DMS114 treated with DMSO at 0.1 percent for 48 hours (cell line): ENCODE data around the gene PSMD6.

Source experiments
- DNase-seq: peaks from one replicate; lab custom pipeline; 2025; ENCODE audit not compliant: unreplicated experiment; lab: John Stamatoyannopoulos, UW

Gene PSMD6

DNA sequence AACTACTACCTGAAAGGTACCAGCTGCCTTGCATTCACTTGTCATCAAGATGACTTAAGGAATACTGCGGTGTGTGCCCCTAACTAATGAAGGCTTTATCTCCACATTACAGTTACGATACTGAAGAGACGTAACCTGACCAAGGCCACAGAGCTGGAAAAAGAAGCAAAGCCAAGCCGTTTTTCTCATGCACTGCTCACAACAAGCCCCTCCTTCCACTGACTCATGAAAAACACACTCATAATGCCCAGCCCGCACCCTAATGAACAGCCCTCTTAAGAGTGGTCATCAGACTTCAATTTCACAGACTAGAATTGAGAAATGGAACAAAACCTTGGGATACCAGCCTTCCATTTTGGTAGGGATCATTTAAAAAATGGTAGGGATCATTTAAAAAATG lies 11.6 kb downstream of the PSMD6 start:
- DNase-seq: no peak

DNA sequence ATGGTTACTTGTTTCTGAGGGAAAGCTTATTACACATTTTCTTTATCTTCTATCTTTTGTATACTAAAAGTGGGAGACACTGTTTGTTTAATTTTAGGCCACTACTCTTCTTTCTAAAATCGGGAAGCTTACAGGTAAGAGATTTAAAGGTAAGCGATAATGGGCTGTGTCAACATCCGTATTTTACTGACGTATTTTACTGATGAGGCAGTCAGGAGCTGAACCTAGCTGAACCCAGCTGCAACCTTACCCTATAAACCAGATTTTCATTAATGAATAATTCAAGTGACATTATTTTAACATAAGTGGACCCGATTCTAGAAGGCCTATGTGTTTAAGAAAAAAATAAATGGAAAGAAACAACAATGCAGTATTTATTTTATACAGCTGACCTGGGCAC lies 13.1 kb downstream of the PSMD6 start:
- no peak for DNase-seq

- no peak for DNase-seq
Measured at GRCh38 chr3:64009528-64009927, 13.8 kb downstream of the PSMD6 start.

DNA sequence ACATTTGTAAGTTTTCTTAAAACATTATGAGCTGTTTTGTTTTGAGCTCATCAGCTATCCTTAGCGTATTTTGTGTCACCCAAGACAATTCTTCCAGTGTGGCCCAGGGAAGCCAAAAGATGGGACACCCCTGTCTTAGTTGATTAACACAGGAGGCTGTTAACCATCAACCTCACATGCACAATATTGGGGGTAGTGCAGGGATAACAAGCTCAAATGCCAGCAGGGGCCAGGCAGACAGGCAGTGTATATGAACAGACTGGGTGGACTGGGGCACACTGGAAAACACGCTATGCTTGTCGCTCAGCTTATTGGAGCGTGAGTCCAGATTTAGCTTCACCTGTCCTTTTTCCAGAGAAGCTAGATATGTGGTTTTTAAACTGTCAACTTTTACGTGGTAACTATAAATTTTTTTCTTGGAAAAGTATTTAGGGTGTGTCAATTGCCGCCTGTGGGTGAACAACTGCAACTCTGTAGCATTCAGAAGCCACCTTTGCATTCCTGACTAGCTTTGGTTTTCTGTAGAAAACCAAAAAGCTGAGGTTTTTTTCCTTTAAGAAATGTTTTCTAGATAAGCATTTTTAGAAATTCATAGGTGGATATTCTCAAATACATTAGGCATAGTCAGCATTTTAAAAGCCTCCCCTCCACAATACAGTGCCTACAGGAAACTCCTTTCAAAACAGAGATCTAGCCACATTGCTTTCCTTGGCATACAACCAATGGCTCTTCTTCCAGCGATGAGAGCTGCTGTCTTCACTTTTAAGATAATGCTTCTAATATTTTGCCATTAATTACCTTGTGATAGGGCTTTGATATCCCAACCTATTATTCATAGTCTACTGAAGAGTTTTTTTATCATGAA lies 14.6 kb downstream of the PSMD6 start:
- DNase-seq: no peak

- no peak for DNase-seq
Measured at GRCh38 chr3:64008017-64008416, 15.3 kb downstream of the PSMD6 start.

- no peak for DNase-seq
Measured at GRCh38 chr3:64003589-64003988, 19.7 kb downstream of the PSMD6 start.

DNA sequence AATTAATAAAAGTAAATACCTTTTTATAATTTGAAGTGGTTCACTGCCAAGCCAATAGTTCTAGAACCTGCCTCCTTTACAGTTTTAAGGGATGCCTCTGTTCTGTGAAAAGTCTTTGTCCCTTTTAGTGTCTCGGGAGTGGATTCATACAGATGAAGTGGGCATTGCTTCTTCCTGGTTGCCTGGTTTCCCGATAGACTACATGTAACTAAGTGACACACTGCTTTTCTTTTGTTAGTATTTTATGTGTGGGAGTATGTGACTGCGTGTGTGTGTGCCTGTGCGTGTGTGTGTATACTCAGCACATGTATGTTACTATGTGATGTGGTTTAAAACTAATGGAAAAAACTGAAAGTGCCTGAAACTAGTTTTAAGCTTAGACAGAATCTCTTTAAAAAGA lies 21.1 kb downstream of the PSMD6 start:
- no peak for DNase-seq

GRCh38 chr3:64000453-64001055 lies 22.7 kb downstream of the PSMD6 start:
- DNase-seq: no peak

DNA sequence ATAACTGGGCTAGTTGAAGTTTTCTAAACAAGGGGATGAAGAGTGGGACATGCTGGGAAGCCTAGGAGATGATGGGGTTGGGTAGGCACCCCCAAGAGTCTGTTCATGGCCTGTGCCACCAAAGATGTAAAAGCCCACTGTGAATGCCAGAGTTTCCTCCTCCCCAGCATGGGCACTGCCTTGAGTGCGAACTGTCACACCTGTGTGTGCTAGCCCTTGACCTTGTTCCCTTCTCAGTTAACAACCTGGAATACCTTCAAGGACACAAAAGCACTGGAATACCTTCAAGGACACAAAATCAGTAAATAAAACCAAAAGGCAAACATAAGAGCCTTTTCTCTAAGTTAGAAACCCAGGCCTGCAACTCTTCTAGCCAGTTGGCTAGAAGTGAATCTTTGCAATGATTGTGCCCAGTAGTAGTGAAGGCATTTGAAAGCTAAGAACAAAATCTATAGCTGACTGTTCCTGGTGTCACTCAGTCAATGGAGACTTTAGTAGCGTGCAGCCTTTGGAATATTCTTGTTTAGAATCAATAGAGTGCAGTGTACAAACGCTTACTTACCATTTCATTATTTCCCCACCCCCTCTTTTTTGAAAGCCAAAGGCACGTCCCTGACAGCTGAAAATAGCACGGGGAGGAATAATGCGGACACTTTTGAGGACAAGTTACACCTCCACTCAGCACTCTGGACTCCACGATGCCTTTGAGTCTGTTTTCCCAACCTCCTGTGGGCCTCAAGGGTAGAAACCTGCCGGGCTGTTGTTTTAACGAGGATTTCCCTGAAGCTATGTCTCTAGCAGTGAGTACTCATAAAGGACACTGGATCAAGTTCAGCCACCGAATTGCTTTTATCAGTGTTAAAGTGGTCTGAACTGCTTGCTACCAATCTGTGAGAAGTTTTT lies 24.2 kb downstream of the PSMD6 start:
- DNase-seq: no peak

- no peak for DNase-seq
Measured at GRCh38 chr3:63995086-63995485, 28.2 kb downstream of the PSMD6 start.

- DNase-seq: peak; percentile 24
Measured at GRCh38 chr3:63993653-63994079, 29.6 kb downstream of the PSMD6 start.

- DNase-seq: no peak
Measured at GRCh38 chr3:63992516-63993209, 30.6 kb downstream of the PSMD6 start.

GRCh38 chr3:63991666-63992065 lies 31.6 kb downstream of the PSMD6 start:
- no peak for DNase-seq

GRCh38 chr3:63990733-63991132 lies 32.6 kb downstream of the PSMD6 start:
- no peak for DNase-seq

DNA sequence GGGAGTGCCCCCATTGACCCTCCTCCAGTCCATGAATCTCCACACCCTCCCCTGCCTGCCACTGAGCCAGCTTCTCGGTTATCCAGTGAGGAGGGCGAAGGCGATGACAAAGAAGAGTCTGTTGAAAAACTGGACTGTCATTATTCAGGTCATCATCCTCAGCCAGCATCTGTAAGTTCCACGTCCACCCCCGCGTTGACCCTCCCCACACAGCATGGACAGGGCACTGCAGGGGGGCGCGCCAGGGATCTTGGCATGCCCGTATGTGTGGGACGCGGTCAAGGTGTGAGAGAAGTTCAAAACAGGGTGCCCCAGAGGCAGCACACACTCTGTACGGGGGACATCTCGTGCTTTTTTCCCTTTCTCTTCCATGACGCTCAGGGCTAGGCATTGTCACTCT lies 33.1 kb downstream of the PSMD6 start:
- DNase-seq: no peak

GRCh38 chr3:63988943-63989342 lies 34.4 kb downstream of the PSMD6 start:
- DNase-seq: no peak

GRCh38 chr3:63986831-63987230 lies 36.5 kb downstream of the PSMD6 start:
- DNase-seq: no peak

DNA sequence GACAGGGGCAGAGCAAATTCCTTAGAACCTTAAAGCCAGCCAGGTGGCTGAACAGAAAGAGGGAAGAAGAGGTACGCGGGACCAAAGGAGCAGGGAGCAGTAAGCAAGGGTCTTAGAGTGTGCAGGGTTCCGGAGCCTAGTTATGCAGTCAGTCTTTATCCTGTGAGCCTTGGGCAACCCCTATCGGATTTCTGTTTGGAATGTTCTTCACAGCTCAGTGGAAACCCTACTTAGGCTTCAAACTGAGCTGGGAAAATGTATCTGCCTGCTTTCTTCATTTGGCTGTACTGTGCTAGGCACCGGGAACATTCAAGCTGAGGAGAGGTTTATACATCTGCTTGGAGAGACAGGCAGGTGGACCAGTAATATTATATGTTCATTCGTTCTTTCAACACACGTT lies 37.1 kb downstream of the PSMD6 start:
- DNase-seq: no peak

- no peak for DNase-seq
Measured at GRCh38 chr3:63984391-63984790, 38.9 kb downstream of the PSMD6 start.

GRCh38 chr3:63981980-63982379 lies 41.3 kb downstream of the PSMD6 start:
- DNase-seq: no peak
